Tibial nerve (tissue), 4 donors: ENCODE results near the gene ETAA1.

Source experiments
- EP300 ChIP-seq, 2 donors: sonication (generic); formaldehyde crosslinking; IDR thresholded peaks; one replicate each; pipeline ENCODE4 v1.6.1; 2017; ENCODE audit warnings: antibody characterized with exemption in 2 of 2, mild to moderate bottlenecking in 1 of 2
- POLR2A ChIP-seq, 2 donors: fragments of 450-650 bp; IDR thresholded peaks; one replicate each; pipeline ENCODE4 v1.6.1; 2017; ENCODE audit warnings: antibody characterized with exemption in 2 of 2, mild to moderate bottlenecking in 2 of 2, moderate library complexity in 2 of 2
- TF ChIP-seq, protein P1 (sequence below), 5 experiments: fragments of 200-600 bp in 3 of 5; fragments of 450-650 bp in 2 of 5; sonication (generic) in 3 of 5; IDR thresholded peaks; one replicate each; pipeline ENCODE4 v1.5.1; 2016 to 2019; ENCODE audit warnings: antibody characterized with exemption in 5 of 5, mild to moderate bottlenecking in 3 of 5, moderate library complexity in 2 of 5

DNA sequence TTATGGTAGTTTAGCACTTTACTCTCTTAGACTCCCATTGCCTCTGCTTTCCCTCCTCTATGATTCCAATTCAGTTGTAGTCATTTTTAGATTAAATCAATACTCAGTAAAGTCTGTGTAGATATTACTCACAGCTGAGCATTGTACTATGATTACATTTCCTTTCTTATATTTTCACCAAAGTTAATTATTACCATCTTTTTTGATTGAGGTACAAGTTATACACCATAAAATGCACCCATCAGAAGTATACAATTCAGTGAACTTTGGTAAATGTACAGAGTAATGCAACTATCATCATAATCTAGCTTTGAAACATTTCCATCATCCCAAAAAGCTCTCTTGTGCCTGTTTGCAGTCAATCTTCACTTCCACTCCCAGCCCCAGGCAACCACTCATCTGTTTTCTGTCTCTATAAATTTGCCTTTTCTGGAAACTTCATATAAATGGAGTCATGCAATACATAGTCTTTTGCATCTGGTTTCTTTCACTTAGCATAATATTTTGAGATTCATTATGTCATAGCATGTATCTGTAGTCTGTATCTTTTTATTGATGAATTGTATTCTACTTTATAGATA lies 30.2 kb upstream of the ETAA1 start:
- no peak for TF ChIP-seq POLR2A (IDR thresholded peaks at IDR 0.05)
- TF ChIP-seq, protein P1, sequence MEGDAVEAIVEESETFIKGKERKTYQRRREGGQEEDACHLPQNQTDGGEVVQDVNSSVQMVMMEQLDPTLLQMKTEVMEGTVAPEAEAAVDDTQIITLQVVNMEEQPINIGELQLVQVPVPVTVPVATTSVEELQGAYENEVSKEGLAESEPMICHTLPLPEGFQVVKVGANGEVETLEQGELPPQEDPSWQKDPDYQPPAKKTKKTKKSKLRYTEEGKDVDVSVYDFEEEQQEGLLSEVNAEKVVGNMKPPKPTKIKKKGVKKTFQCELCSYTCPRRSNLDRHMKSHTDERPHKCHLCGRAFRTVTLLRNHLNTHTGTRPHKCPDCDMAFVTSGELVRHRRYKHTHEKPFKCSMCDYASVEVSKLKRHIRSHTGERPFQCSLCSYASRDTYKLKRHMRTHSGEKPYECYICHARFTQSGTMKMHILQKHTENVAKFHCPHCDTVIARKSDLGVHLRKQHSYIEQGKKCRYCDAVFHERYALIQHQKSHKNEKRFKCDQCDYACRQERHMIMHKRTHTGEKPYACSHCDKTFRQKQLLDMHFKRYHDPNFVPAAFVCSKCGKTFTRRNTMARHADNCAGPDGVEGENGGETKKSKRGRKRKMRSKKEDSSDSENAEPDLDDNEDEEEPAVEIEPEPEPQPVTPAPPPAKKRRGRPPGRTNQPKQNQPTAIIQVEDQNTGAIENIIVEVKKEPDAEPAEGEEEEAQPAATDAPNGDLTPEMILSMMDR (IDR thresholded peaks at IDR 0.05), result no peak
- no peak for TF ChIP-seq EP300 (IDR thresholded peaks at IDR 0.05)
